Fibroblast of skin of scalp (primary cell): ENCODE data around the gene CAMK2A.
"Not testable (repeated sequence)": the region's sequence is repeated elsewhere in the genome, so short reads cannot be mapped to it uniquely, and the experiment has no call there.

Experiments used
- DNase-seq: peaks from one replicate; pipeline ENCODE4 v3.0.0-alpha.2; 2013

Gene CAMK2A

GRCh38 chr5:150253416-150254208 lies 36.0 kb downstream of the CAMK2A start:
- DNase-seq: no peak

GRCh38 chr5:150252489-150252888 lies 37.1 kb downstream of the CAMK2A start:
- no peak for DNase-seq

GRCh38 chr5:150251504-150251903 lies 38.1 kb downstream of the CAMK2A start:
- no peak for DNase-seq

GRCh38 chr5:150249744-150250143 lies 39.8 kb downstream of the CAMK2A start:
- DNase-seq: no peak

- DNase-seq: no peak
These were observed 40.6 kb downstream of the CAMK2A start for GRCh38 chr5:150248946-150249345.

- DNase-seq: not testable (repeated sequence)
These were observed 41.1 kb downstream of the CAMK2A start for GRCh38 chr5:150248493-150248892.

GRCh38 chr5:150247726-150248125 lies 41.8 kb downstream of the CAMK2A start:
- DNase-seq: no peak

GRCh38 chr5:150246835-150247234 lies 42.7 kb downstream of the CAMK2A start:
- DNase-seq: no peak

GRCh38 chr5:150246429-150246828 lies 43.1 kb downstream of the CAMK2A start:
- no peak for DNase-seq

- DNase-seq: no peak
These were observed 43.8 kb downstream of the CAMK2A start for GRCh38 chr5:150245808-150246207.

GRCh38 chr5:150245111-150245789 lies 44.3 kb downstream of the CAMK2A start:
- no peak for DNase-seq

- DNase-seq: no peak
These were observed 45.4 kb downstream of the CAMK2A start for GRCh38 chr5:150244209-150244608.

- no peak for DNase-seq
These were observed 46.0 kb downstream of the CAMK2A start for GRCh38 chr5:150243590-150243989.

- DNase-seq: no peak
These were observed 47.2 kb downstream of the CAMK2A start for GRCh38 chr5:150242251-150242894.

- DNase-seq: no peak
These were observed 48.0 kb downstream of the CAMK2A start for GRCh38 chr5:150241298-150242160.

- DNase-seq: no peak
These were observed 49.8 kb downstream of the CAMK2A start for GRCh38 chr5:150239794-150240122.

- DNase-seq: no peak
These were observed 50.3 kb downstream of the CAMK2A start for GRCh38 chr5:150239099-150239793.

- no peak for DNase-seq
These were observed 50.9 kb downstream of the CAMK2A start for GRCh38 chr5:150238646-150239045.

- DNase-seq: no peak
These were observed 52.4 kb downstream of the CAMK2A start for GRCh38 chr5:150236981-150237754.

- no peak for DNase-seq
These were observed 53.3 kb downstream of the CAMK2A start for GRCh38 chr5:150236313-150236712.

- DNase-seq: no peak
These were observed 54.1 kb downstream of the CAMK2A start for GRCh38 chr5:150235500-150235854.
